HepG2 (cell line): Measurements from ENCODE around the gene COMT. TPM values are rescaled to one million over a fixed set of nuclear protein-coding genes. Genes with fewer than 3 reads are reported as not detected.

Experiments
- CC2D1A ChIP-seq: sonication (generic); formaldehyde crosslinking; IDR thresholded peaks from 2 replicates; pipeline ENCODE4 v1.8.1; 2023; ENCODE audit warnings: mild to moderate bottlenecking, missing genetic modification reagents
- CHD2 ChIP-seq: IDR thresholded peaks from 2 replicates; pipeline ENCODE4 v1.6.1; 2011; ENCODE audit warnings: low read depth, low read length, improper control_type of control experiment
- FOXA3 ChIP-seq: IDR thresholded peaks from 2 replicates; pipeline ENCODE4 v1.6.1; 2016; ENCODE audit warnings: missing genetic modification reagents, missing compliant biosample characterization
- FOXK1 ChIP-seq: sonication (generic); formaldehyde crosslinking; IDR thresholded peaks from 2 replicates; pipeline ENCODE4 v1.4.0; 2020; ENCODE audit warnings: low read depth, missing genetic modification reagents, borderline replicate concordance
- GABPA ChIP-seq, 2 experiments: IDR thresholded peaks; 2 replicates each; pipeline ENCODE4 v1.6.1; 2011 to 2016; ENCODE audit warnings: low read depth in 2 of 2, low read length in 1 of 2, missing biosample characterization in 1 of 2, missing genetic modification characterization in 1 of 2
- GTF2F1 ChIP-seq: fragments of 150-350 bp; IDR thresholded peaks from 2 replicates; pipeline ENCODE4 v1.6.1; 2014; ENCODE audit warnings: low read length
- HOXA5 ChIP-seq: sonication (generic); formaldehyde crosslinking; IDR thresholded peaks from 2 replicates; pipeline ENCODE4 v1.4.0; 2020; ENCODE audit warnings: missing genetic modification reagents
- HOXA7 ChIP-seq: sonication (generic); formaldehyde crosslinking; IDR thresholded peaks from 2 replicates; pipeline ENCODE4 v1.8.1; 2022; ENCODE audit warnings: mild to moderate bottlenecking, missing genetic modification reagents, moderate library complexity
- KAT8 ChIP-seq: IDR thresholded peaks from 2 replicates; pipeline ENCODE4 v1.6.1; 2016; ENCODE audit warnings: missing genetic modification reagents, missing compliant biosample characterization
- MZF1 ChIP-seq: sonication (generic); formaldehyde crosslinking; IDR thresholded peaks from 2 replicates; pipeline ENCODE4 v1.8.1; 2023; ENCODE audit warnings: mild to moderate bottlenecking, missing genetic modification reagents, borderline replicate concordance
- NFE2 ChIP-seq: sonication (generic); formaldehyde crosslinking; IDR thresholded peaks from 2 replicates; pipeline ENCODE4 v1.4.0; 2020; ENCODE audit warnings: missing genetic modification reagents
- NFIB ChIP-seq: sonication (generic); formaldehyde crosslinking; IDR thresholded peaks from 2 replicates; pipeline ENCODE4 v1.9.0; 2021; ENCODE audit warnings: missing genetic modification reagents, mild to moderate bottlenecking, borderline replicate concordance
- NONO ChIP-seq, 2 experiments: fragments of 450-650 bp in 1 of 2; sonication (generic) in 1 of 2; formaldehyde crosslinking in 1 of 2; IDR thresholded peaks in 1 of 2; conservative IDR thresholded peaks in 1 of 2; 2 replicates each; pipeline versions ENCODE4 v1.6.1 to v1.8.0; 2017 to 2022; ENCODE audit warnings: mild to moderate bottlenecking in 1 of 2, missing genetic modification reagents in 1 of 2, moderate library complexity in 1 of 2
- PAWR ChIP-seq: sonication (generic); formaldehyde crosslinking; IDR thresholded peaks from 2 replicates; pipeline ENCODE4 v1.4.0; 2020; ENCODE audit warnings: missing genetic modification reagents, mild to moderate bottlenecking, borderline replicate concordance
- SMARCC2 ChIP-seq: fragments of 450-650 bp; IDR thresholded peaks from 2 replicates; pipeline ENCODE4 v1.6.1; 2017; ENCODE audit warnings: antibody characterized with exemption, mild to moderate bottlenecking
- SRY ChIP-seq: sonication (generic); formaldehyde crosslinking; IDR thresholded peaks from 2 replicates; pipeline ENCODE4 v1.8.0; 2022; ENCODE audit warnings: mild to moderate bottlenecking, missing genetic modification reagents
- ZNF136 ChIP-seq: sonication (generic); formaldehyde crosslinking; IDR thresholded peaks from 2 replicates; pipeline ENCODE4 v1.8.1; 2022; ENCODE audit warnings: low read depth, mild to moderate bottlenecking, moderate library complexity, missing genetic modification reagents
- ZNF431 ChIP-seq: sonication (generic); formaldehyde crosslinking; IDR thresholded peaks from 2 replicates; pipeline ENCODE4 v1.9.0; 2022; ENCODE audit warnings: missing genetic modification reagents, low read depth, mild to moderate bottlenecking, borderline replicate concordance
- ZNF660 ChIP-seq: sonication (generic); formaldehyde crosslinking; IDR thresholded peaks from 2 replicates; pipeline ENCODE4 v1.5.1; 2020; ENCODE audit warnings: mild to moderate bottlenecking, low read depth, missing genetic modification reagents, borderline replicate concordance
- polyA plus RNA-seq, 8 experiments: library from polyadenylated mRNA; depleted of rRNA in 3 of 8; stranded (reverse) in 7 of 8; unstranded in 1 of 8; fragments of >200 nt; fragmentation: Illumina TruSeq in 4 of 8; extraction: Trizol in 4 of 8; gene quantifications; 2 replicates each; pipeline versions ENCODE4 v1.2.1 to v1.2.3, GENCODE V29; 2011 to 2016; ENCODE audit warnings: low read depth in 4 of 8, missing spikeins in 1 of 8, mixed read lengths in 1 of 8; ENCODE audit not compliant: insufficient read depth in 1 of 8
- total RNA-seq, 5 experiments: library from RNA; depleted of rRNA; stranded (reverse); fragments of >200 nt; fragmentation: Illumina TruSeq; extraction: Trizol; gene quantifications; 2 replicates each; pipeline ENCODE4 v1.2.3, GENCODE V29; 2016; ENCODE audit warnings: low read depth in 1 of 5
- TF ChIP-seq, protein P1 (sequence below): sonication (generic); formaldehyde crosslinking; IDR thresholded peaks from 2 replicates; pipeline ENCODE4 v1.4.0; 2020; ENCODE audit warnings: missing genetic modification reagents
- TF ChIP-seq, protein P2 (sequence below): sonication (generic); formaldehyde crosslinking; IDR thresholded peaks from 2 replicates; pipeline ENCODE4 v1.5.1; 2020; ENCODE audit warnings: missing genetic modification reagents, mild to moderate bottlenecking, borderline replicate concordance
- TF ChIP-seq, protein P3 (sequence below): sonication (generic); formaldehyde crosslinking; IDR thresholded peaks from 2 replicates; pipeline ENCODE4 v1.5.0; 2020; ENCODE audit warnings: missing genetic modification reagents, mild to moderate bottlenecking, borderline replicate concordance
- TF ChIP-seq, protein P4 (sequence below): IDR thresholded peaks from 2 replicates; pipeline ENCODE4 v1.6.1; 2016; ENCODE audit warnings: missing genetic modification reagents, missing compliant biosample characterization
- TF ChIP-seq, protein P5 (sequence below): sonication (generic); formaldehyde crosslinking; conservative IDR thresholded peaks from 2 replicates; pipeline ENCODE4 v1.4.0; 2020; ENCODE audit warnings: missing genetic modification reagents

Gene COMT
- total and polyA plus RNA-seq, 2 of the 13 experiments (the other 11 are each of a cell fraction or from before 2014, with no cell fraction given): 156 to 162 TPM

DNA sequence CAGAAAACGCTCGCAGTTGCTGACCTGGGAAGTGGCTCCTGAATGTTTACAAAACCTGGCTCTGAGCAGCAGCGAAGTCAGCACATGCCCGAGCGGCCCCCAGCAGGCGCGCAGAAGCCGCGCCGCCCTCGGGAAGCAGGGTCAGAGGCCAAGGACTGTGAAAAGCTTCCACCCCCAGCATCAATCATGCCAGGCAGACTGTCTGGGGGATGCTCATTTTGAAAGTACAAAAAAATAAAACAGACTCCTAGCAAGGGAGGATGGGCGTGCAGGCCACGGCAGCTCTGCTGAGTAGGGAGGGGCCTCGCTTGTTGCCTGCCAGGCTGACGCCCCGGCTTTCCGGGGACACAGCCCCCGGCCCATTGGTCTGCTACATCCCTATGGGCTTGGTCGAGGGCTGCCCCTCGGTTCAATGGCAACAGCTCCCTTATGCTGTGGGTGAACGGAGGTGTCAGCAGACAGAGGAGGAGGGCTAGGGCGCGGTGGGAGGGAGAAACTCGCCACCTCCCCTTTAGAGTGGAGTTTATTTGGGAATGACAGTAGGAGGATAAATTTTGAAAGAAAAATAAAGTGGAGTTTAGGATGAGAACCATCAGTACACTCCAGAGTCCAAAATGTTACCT, 49.2 kb upstream of the COMT start (continued):
- TF ChIP-seq, protein P1, sequence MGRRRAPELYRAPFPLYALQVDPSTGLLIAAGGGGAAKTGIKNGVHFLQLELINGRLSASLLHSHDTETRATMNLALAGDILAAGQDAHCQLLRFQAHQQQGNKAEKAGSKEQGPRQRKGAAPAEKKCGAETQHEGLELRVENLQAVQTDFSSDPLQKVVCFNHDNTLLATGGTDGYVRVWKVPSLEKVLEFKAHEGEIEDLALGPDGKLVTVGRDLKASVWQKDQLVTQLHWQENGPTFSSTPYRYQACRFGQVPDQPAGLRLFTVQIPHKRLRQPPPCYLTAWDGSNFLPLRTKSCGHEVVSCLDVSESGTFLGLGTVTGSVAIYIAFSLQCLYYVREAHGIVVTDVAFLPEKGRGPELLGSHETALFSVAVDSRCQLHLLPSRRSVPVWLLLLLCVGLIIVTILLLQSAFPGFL: no peak
- TF ChIP-seq KAT8 (CRISPR knock-in tag) (peak; percentile 85), ZNF431 (CRISPR knock-in tag) (peak; percentile 93), FOXK1 (CRISPR knock-in tag) (peak; percentile 76; the same call in 1 of the 2 replicates), FOXA3 (CRISPR knock-in tag) (peak; percentile 79), MZF1 (CRISPR knock-in tag) (no peak), SMARCC2 (no peak), PAWR (CRISPR knock-in tag) (0 out of 2 replicates have a peak, but pooled peaks have one; percentile 34), SRY (CRISPR knock-in tag) (peak; percentile 98), GTF2F1 (no peak), HOXA7 (no peak), NFE2 (no peak), GABPA (IDR thresholded peaks at IDR 0.05; ENCODE audit: low read depth, low read length) (no peak), GABPA (CRISPR knock-in tag; IDR thresholded peaks at IDR 0.05; ENCODE audit: low read depth) (peak; percentile 36; the same call in 1 of the 2 replicates), NFIB (CRISPR knock-in tag) (no peak), NONO (IDR thresholded peaks at IDR 0.05) (no peak), NONO (CRISPR knock-in tag; conservative IDR thresholded peaks at IDR 0.05) (no peak; the same call in 1 of the 2 replicates), CHD2 (no peak), HOXA5 (CRISPR knock-in tag) (peak; percentile 98), CC2D1A (0 out of 2 replicates have a peak, but pooled peaks have one; percentile 61), ZNF660 (CRISPR knock-in tag) (0 out of 2 replicates have a peak, but pooled peaks have one; percentile 45), ZNF136 (CRISPR knock-in tag) (peak; percentile 85; the same call in 1 of the 2 replicates)
- TF ChIP-seq, protein P2, sequence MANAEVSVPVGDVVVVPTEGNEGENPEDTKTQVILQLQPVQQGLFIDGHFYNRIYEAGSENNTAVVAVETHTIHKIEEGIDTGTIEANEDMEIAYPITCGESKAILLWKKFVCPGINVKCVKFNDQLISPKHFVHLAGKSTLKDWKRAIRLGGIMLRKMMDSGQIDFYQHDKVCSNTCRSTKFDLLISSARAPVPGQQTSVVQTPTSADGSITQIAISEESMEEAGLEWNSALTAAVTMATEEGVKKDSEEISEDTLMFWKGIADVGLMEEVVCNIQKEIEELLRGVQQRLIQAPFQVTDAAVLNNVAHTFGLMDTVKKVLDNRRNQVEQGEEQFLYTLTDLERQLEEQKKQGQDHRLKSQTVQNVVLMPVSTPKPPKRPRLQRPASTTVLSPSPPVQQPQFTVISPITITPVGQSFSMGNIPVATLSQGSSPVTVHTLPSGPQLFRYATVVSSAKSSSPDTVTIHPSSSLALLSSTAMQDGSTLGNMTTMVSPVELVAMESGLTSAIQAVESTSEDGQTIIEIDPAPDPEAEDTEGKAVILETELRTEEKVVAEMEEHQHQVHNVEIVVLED (CRISPR knock-in tag): peak; percentile 58
- TF ChIP-seq, protein P3, sequence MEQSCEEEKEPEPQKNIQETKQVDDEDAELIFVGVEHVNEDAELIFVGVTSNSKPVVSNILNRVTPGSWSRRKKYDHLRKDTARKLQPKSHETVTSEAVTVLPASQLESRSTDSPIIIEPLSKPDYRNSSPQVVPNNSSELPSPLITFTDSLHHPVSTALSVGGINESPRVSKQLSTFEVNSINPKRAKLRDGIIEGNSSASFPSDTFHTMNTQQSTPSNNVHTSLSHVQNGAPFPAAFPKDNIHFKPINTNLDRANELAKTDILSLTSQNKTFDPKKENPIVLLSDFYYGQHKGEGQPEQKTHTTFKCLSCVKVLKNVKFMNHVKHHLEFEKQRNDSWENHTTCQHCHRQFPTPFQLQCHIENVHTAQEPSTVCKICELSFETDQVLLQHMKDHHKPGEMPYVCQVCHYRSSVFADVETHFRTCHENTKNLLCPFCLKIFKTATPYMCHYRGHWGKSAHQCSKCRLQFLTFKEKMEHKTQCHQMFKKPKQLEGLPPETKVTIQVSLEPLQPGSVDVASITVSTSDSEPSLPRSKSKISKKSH (CRISPR knock-in tag): peak; percentile 93; the same call in 1 of the 2 replicates
- TF ChIP-seq, protein P4, sequence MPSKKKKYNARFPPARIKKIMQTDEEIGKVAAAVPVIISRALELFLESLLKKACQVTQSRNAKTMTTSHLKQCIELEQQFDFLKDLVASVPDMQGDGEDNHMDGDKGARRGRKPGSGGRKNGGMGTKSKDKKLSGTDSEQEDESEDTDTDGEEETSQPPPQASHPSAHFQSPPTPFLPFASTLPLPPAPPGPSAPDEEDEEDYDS (CRISPR knock-in tag): peak; percentile 53; the same call in 1 of the 2 replicates
- TF ChIP-seq, protein P5, sequence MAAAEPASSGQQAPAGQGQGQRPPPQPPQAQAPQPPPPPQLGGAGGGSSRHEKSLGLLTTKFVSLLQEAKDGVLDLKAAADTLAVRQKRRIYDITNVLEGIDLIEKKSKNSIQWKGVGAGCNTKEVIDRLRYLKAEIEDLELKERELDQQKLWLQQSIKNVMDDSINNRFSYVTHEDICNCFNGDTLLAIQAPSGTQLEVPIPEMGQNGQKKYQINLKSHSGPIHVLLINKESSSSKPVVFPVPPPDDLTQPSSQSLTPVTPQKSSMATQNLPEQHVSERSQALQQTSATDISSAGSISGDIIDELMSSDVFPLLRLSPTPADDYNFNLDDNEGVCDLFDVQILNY (CRISPR knock-in tag): peak; percentile 69; the same call in 1 of the 2 replicates
